T-cell (primary cell): ENCODE data around the gene NDUFV1. TPM values are rescaled to one million over a fixed set of nuclear protein-coding genes. Genes with fewer than 3 reads are reported as not detected.

Experiments used
- ATAC-seq, 4 experiments: fragments of 200-7000 bp in 3 of 4; fragments of 150-1000 bp in 1 of 4; cut with Tn5 transposase; replicated peaks in 1 of 4; 1 replicate in 3 of 4; 2 replicates in 1 of 4; pipeline ENCODE4 v1.10.0; 2021; ENCODE audit warnings: moderate library complexity in 3 of 4, mild to moderate bottlenecking in 2 of 4, moderate number of reproducible peaks in 1 of 4
- CTCF ChIA-PET, 2 donors: fragments of 300-600 bp; sonication (Branson Sonifier 250); formaldehyde crosslinking; loops; one replicate each; lab custom pipeline; 2022; ENCODE audit warnings: antibody characterized with exemption in 2 of 2; lab: Charles Lee
- POLR2A ChIA-PET, 2 donors: fragments of 300-600 bp; sonication (Branson Sonifier 250); formaldehyde crosslinking; loops; one replicate each; lab custom pipeline; 2022; ENCODE audit warnings: antibody characterized with exemption in 2 of 2; lab: Charles Lee
- DNase-seq, 35 experiments: peaks; one replicate each; pipeline versions ENCODE4 v3.0.0 to v3.0.0-alpha.2; 2013 to 2023
- H3K27ac ChIP-seq: one replicate; pipeline ENCODE4 v1.5.1; 2013; ENCODE audit warnings: low read length
- H3K27me3 ChIP-seq, 2 experiments: replicated peaks in 1 of 2; 1 replicate in 1 of 2; 2 replicates in 1 of 2; pipeline versions ENCODE4 v1.6.1 to v1.7.0; 2013; ENCODE audit warnings: low read length in 1 of 2, mixed read lengths in 1 of 2; ENCODE audit not compliant: control insufficient read depth in 2 of 2, insufficient read depth in 2 of 2; ENCODE audit errors: extremely low read depth in 1 of 2
- H3K36me3 ChIP-seq, 2 donors: 1 replicate in 1 of 2; 2 replicates in 1 of 2; pipeline versions ENCODE4 v1.6.1 to v1.7.0; 2013; ENCODE audit warnings: low read length in 1 of 2; ENCODE audit not compliant: control insufficient read depth in 2 of 2, insufficient read depth in 1 of 2; ENCODE audit errors: extremely low read depth in 1 of 2
- H3K4me1 ChIP-seq, 2 experiments: 1 replicate in 1 of 2; 2 replicates in 1 of 2; pipeline versions ENCODE4 v1.6.1 to v1.7.0; 2013; ENCODE audit warnings: low read length in 2 of 2, mixed read lengths in 1 of 2; ENCODE audit not compliant: insufficient read depth in 2 of 2, control insufficient read depth in 1 of 2; ENCODE audit errors: extremely low read depth in 1 of 2
- H3K4me3 ChIP-seq, 2 donors: 1 replicate in 1 of 2; 2 replicates in 1 of 2; pipeline versions ENCODE4 v1.5.1 to v1.7.0; 2013; ENCODE audit warnings: mild to moderate bottlenecking in 2 of 2, low read length in 1 of 2, moderate library complexity in 1 of 2; ENCODE audit not compliant: control insufficient read depth in 1 of 2; ENCODE audit errors: extremely low read depth in 1 of 2
- H3K9me3 ChIP-seq: 2 replicates; pipeline ENCODE4 v1.7.0; 2013
- H3K27ac Mint-ChIP-seq, 2 donors: one replicate each; pipeline ENCODE4 v1.8.0; 2020 to 2021; ENCODE audit warnings: mild to moderate bottlenecking in 2 of 2, mixed read lengths in 2 of 2
- H3K27me3 Mint-ChIP-seq, 2 donors: one replicate each; pipeline ENCODE4 v1.8.0; 2021 to 2022; ENCODE audit warnings: mixed read lengths in 2 of 2
- H3K36me3 Mint-ChIP-seq: one replicate; pipeline ENCODE4 v1.8.0; 2021; ENCODE audit warnings: mixed read lengths
- H3K4me1 Mint-ChIP-seq, 3 donors: one replicate each; pipeline ENCODE4 v1.8.0; 2020 to 2022; ENCODE audit warnings: mixed read lengths in 3 of 3, mild to moderate bottlenecking in 1 of 3
- H3K4me3 Mint-ChIP-seq, 3 donors: one replicate each; pipeline ENCODE4 v1.8.0; 2020 to 2022; ENCODE audit warnings: mild to moderate bottlenecking in 3 of 3, mixed read lengths in 3 of 3, moderate library complexity in 3 of 3
- H3K9me3 Mint-ChIP-seq, 3 donors: one replicate each; pipeline ENCODE4 v1.8.0; 2020 to 2022; ENCODE audit warnings: mixed read lengths in 3 of 3
- WGBS: methylation state at CpG from one replicate; pipeline ENCODE4 v1.1.5; 2013; ENCODE audit warnings: missing lambda C conversion rate; ENCODE audit not compliant: insufficient coverage; 5-methylcytosine and 5-hydroxymethylcytosine counted together
- total RNA-seq, 35 experiments: library from RNA in 6 of 35; stranded (reverse) in 6 of 35; fragments of 120-200 nt in 1 of 35; gene quantifications; one replicate each; pipeline versions ENCODE4 v1.2.1 to v1.2.4 and lab custom pipeline; 2013 to 2026

The NDUFV1 gene
- total RNA-seq, 5 donors from 2014 or later (not counting 1 experiment from before 2014, with no cell fraction given), result 199 to 250 (median 238) TPM

DNA sequence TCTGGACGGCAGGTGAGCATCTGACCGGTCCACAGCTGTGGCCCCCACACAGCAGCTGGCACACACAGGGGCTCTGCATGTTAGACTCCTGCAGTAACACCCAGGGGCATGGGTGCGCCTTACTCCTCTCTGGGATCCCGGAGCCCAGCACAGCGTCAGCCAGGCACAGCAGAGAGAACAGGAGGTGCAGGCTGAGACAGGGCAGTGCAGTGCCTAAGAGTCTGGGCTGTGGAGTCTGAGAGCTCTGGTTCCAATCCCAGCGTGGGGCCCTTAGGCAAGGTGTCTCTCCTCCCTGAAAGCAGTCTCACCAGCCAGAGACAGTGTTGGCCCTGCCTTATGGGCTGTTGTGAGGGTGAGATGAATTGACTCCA lies 20.7 kb downstream of the NDUFV1 start:
- H3K27me3 ChIP-seq, result no peaks in the 10 kb centered on the region
- peaks cover 0 to 24% of the 10 kb centered on the region in 2 experiments for H3K4me1 ChIP-seq
- Mint-ChIP-seq H3K4me1 (peaks cover 6 to 9% (median 8%) of the 10 kb centered on the region in 3 donors), H3K27ac (no peak overlapping the region), H3K9me3 (no peaks in the 10 kb centered on the region), H3K4me3 (no peak overlapping the region), H3K27me3 (no peaks in the 10 kb centered on the region), H3K36me3 (no peaks in the 10 kb centered on the region)
- CTCF ChIA-PET, result interaction anchor here in 1 of 2 donors (2.1 kb wide), 1 partner anchor 32 kb away, joined by 4 read pairs; no protein-coding TSS in a partner anchor
- no peak for DNase-seq
- H3K27ac ChIP-seq, result no peak overlapping the region
- H3K36me3 ChIP-seq, result no peaks in the 10 kb centered on the region
- no peak for ATAC-seq
- H3K9me3 ChIP-seq, result no peaks in the 10 kb centered on the region
- POLR2A ChIA-PET, result no interaction called here
- H3K4me3 ChIP-seq, result no peak overlapping the region
- 97% methylated on average over 6 of the region's 6 CpGs for WGBS

- Mint-ChIP-seq H3K27me3 (no peaks in the 10 kb centered on the region), H3K4me1 (peaks cover 6 to 9% (median 8%) of the 10 kb centered on the region in 3 donors), H3K27ac (no peak overlapping the region), H3K4me3 (peak overlapping the region in 1 of 3 donors; percentile 31), H3K9me3 (no peaks in the 10 kb centered on the region), H3K36me3 (no peaks in the 10 kb centered on the region)
- ATAC-seq (no peak), DNase-seq (no peak)
- Histone ChIP-seq H3K27ac (no peak overlapping the region), H3K27me3 (peaks cover 0 to 3% of the 10 kb centered on the region in 2 experiments), H3K36me3 (no peaks in the 10 kb centered on the region), H3K9me3 (no peaks in the 10 kb centered on the region), H3K4me1 (peaks cover 0 to 24% of the 10 kb centered on the region in 2 experiments), H3K4me3 (no peak overlapping the region)
- ChIA-PET CTCF (interaction anchor here (0.7 to 3.0 kb wide), 2 partner anchors 31 to 54 kb away, joined by 3 to 18 read pairs; no protein-coding TSS in a partner anchor), POLR2A (no interaction called here)
- WGBS, result 94% methylated on average over 11 of the region's 15 CpGs
These were observed 21.3 kb downstream of the NDUFV1 start for GRCh38 chr11:67627812-67628624.

GRCh38 chr11:67628710-67629385 lies 22.1 kb downstream of the NDUFV1 start:
- Histone ChIP-seq H3K27ac (no peak overlapping the region), H3K4me3 (no peak overlapping the region)
- 58% methylated on average over 23 of the region's 25 CpGs for WGBS

GRCh38 chr11:67629386-67630227 lies 22.9 kb downstream of the NDUFV1 start, which contains the start of gene NUDT8:
TSS of gene NUDT8 (minus strand) at chr11:67629937. CDS start at chr11:67629911, 26 bp downstream.
- no peaks in the 10 kb centered on the region for H3K36me3 Mint-ChIP-seq
- H3K27ac Mint-ChIP-seq, result peak within 1 kb of the TSS; percentile 87 to 93
- no peaks in the 10 kb centered on the region for H3K27me3 Mint-ChIP-seq
- peak; percentile 64 to 77 (median 70) for ATAC-seq
- ChIA-PET CTCF (interaction anchor here (0.6 to 3.0 kb wide), 6 partner anchors 14 to 243 kb away, joined by 3 to 18 read pairs (median 6); no protein-coding TSS in a partner anchor), POLR2A (interaction anchor here in 1 of 2 donors (1.2 kb wide), 1 partner anchor 30 kb away, joined by 3 read pairs; no protein-coding TSS in a partner anchor)
- H3K4me1 Mint-ChIP-seq, result peaks cover 6 to 9% (median 8%) of the 10 kb centered on the region in 3 donors
- WGBS, result under 1% methylated on average over 86 of the region's 102 CpGs
- Histone ChIP-seq H3K4me3 (peak within 1 kb of the TSS; percentile 73 to 93), H3K27ac (peak within 1 kb of the TSS; percentile 89), H3K27me3 (peaks cover 0 to 11% of the 10 kb centered on the region in 2 experiments), H3K9me3 (no peaks in the 10 kb centered on the region), H3K4me1 (peaks cover 0 to 24% of the 10 kb centered on the region in 2 experiments), H3K36me3 (no peaks in the 10 kb centered on the region)
- no peaks in the 10 kb centered on the region for H3K9me3 Mint-ChIP-seq
- peak; percentile 75 to 93 (median 85) for DNase-seq
- H3K4me3 Mint-ChIP-seq, result peak within 1 kb of the TSS; percentile 82 to 90 (median 88)

More at GRCh38 chr11:67628710-67629385, 22.1 kb downstream of the NDUFV1 start:
- ChIA-PET CTCF (interaction anchor here (0.6 to 3.0 kb wide), 7 partner anchors 13 to 242 kb away, joined by 3 to 18 read pairs (median 5); no protein-coding TSS in a partner anchor), POLR2A (interaction anchor here in 1 of 2 donors (1.2 kb wide), 1 partner anchor 30 kb away, joined by 3 read pairs; no protein-coding TSS in a partner anchor)
- Mint-ChIP-seq H3K4me3 (peak overlapping the region; percentile 52 to 90 (median 88)), H3K9me3 (no peaks in the 10 kb centered on the region), H3K27ac (no peak overlapping the region), H3K4me1 (peaks cover 6 to 9% (median 8%) of the 10 kb centered on the region in 3 donors), H3K27me3 (no peaks in the 10 kb centered on the region), H3K36me3 (no peaks in the 10 kb centered on the region)
- no peaks in the 10 kb centered on the region for H3K9me3 ChIP-seq
- peaks cover 0 to 8% of the 10 kb centered on the region in 2 experiments for H3K27me3 ChIP-seq
- DNase-seq (no peak), ATAC-seq (no peak)
- peaks cover 0 to 24% of the 10 kb centered on the region in 2 experiments for H3K4me1 ChIP-seq
- no peaks in the 10 kb centered on the region for H3K36me3 ChIP-seq

DNA sequence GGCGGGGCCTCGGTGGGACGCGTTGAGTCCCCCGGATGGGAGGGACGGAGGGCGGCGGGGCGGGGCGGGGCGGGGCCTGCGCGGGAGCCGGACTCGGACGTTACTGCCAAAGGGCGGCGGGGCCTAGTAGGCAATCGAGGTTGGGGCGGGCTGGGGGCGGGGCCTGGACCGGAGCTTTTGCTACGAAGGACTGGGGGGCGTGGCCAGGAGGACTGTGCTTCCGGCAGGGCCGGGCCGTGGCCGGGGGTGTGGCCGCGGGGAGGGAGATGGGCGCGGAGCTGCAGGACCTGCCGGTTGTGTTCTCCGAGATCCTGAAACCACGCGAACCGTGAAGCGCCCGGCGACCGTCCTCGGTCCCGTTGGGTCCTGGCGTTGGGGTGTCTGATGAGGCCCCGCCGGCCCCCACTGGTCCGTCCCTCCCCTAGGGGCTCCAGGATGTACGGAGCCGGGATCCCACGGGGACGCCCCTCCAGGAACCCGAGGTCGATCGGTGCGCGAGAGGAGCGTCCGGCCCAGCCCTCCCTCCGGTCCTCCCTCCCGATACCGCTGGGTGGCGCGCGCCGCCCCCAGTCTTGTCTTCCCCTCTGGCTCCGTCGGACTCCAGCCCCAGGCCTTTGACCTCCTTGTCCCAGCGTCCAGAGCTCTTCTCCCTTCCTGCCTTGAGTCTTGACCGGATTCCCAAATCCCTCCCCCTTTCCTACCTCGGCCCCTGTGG lies 23.6 kb downstream of the NDUFV1 start:
- DNase-seq, result peak in 34 of 35 experiments; percentile 73 to 96 (median 88)
- ChIA-PET CTCF (interaction anchor here in 1 of 2 donors (1.0 to 3.0 kb wide), 3 partner anchors 16 to 28 kb away, joined by 3 to 18 read pairs (median 17); no protein-coding TSS in a partner anchor), POLR2A (interaction anchor here in 1 of 2 donors (1.2 kb wide), 1 partner anchor 29 kb away, joined by 3 read pairs; no protein-coding TSS in a partner anchor)
- peak overlapping the region; percentile 82 to 90 (median 88) for H3K4me3 Mint-ChIP-seq
- Histone ChIP-seq H3K36me3 (no peaks in the 10 kb centered on the region), H3K27ac (peak overlapping the region; percentile 89), H3K4me1 (peaks cover 0 to 24% of the 10 kb centered on the region in 2 experiments), H3K4me3 (peak overlapping the region; percentile 66 to 93), H3K9me3 (no peaks in the 10 kb centered on the region), H3K27me3 (peaks cover 0 to 16% of the 10 kb centered on the region in 2 experiments)
- under 1% methylated on average over 61 of the region's 70 CpGs for WGBS
- no peaks in the 10 kb centered on the region for H3K27me3 Mint-ChIP-seq
- peaks cover 6 to 8% (median 7%) of the 10 kb centered on the region in 3 donors for H3K4me1 Mint-ChIP-seq
- no peaks in the 10 kb centered on the region for H3K36me3 Mint-ChIP-seq
- no peaks in the 10 kb centered on the region for H3K9me3 Mint-ChIP-seq
- ATAC-seq, result peak; percentile 69 to 79 (median 74)
- H3K27ac Mint-ChIP-seq, result peak overlapping the region; percentile 87 to 93
